HG03432 (cell line): ENCODE data around the gene SERPINE3.
A peak's percentile ranks its signal among the peaks of the same experiment; 100 is the strongest.

Experiments
- ATAC-seq: cut with Tn5 transposase; IDR thresholded peaks from one replicate; pipeline ENCODE4 v1.9.1; 2021; ENCODE audit warnings: mild to moderate bottlenecking, moderate library complexity; ENCODE audit not compliant: unreplicated experiment

SERPINE3 gene

GRCh38 chr13:51359352-51359751, 19.9 kb downstream of the SERPINE3 start:
- no peak for ATAC-seq

GRCh38 chr13:51360489-51360888, 21.0 kb downstream of the SERPINE3 start:
- ATAC-seq, result no peak

- no peak for ATAC-seq
These were observed 21.6 kb downstream of the SERPINE3 start for GRCh38 chr13:51361106-51361505.

GRCh38 chr13:51363625-51364024, 24.1 kb downstream of the SERPINE3 start:
- no peak for ATAC-seq

- no peak for ATAC-seq
These were observed 25.0 kb downstream of the SERPINE3 start for GRCh38 chr13:51364404-51365008.

- ATAC-seq, result no peak
These were observed 30.6 kb downstream of the SERPINE3 start for GRCh38 chr13:51370116-51370515.

- no peak for ATAC-seq
These were observed 31.3 kb downstream of the SERPINE3 start for GRCh38 chr13:51370811-51371210.

GRCh38 chr13:51371768-51372399, 32.4 kb downstream of the SERPINE3 start:
- no peak for ATAC-seq

- ATAC-seq, result no peak
These were observed 34.0 kb downstream of the SERPINE3 start for GRCh38 chr13:51373451-51373850.

GRCh38 chr13:51380269-51380668, 40.8 kb downstream of the SERPINE3 start:
- no peak for ATAC-seq

- no peak for ATAC-seq
These were observed 45.6 kb downstream of the SERPINE3 start for GRCh38 chr13:51385114-51385513.

- ATAC-seq, result no peak
These were observed 55.2 kb downstream of the SERPINE3 start for GRCh38 chr13:51394724-51395123.

GRCh38 chr13:51396352-51396751, 56.9 kb downstream of the SERPINE3 start:
- peak; percentile 78 for ATAC-seq

- no peak for ATAC-seq
These were observed 57.9 kb downstream of the SERPINE3 start for GRCh38 chr13:51397262-51397941.

- ATAC-seq, result no peak
These were observed 65.7 kb downstream of the SERPINE3 start for GRCh38 chr13:51405176-51405575.

- no peak for ATAC-seq
These were observed 72.9 kb downstream of the SERPINE3 start for GRCh38 chr13:51412431-51412830.
